IPS DF 4.7 (cell line): ENCODE measurements around the gene AFAP1.

Experiments
- DNase-seq: peaks from one replicate; pipeline ENCODE4 v3.0.0-alpha.2; 2013; ENCODE audit warnings: low spot score; ENCODE audit errors: extremely low read depth

AFAP1 gene

GRCh38 chr4:7805533-7806337 is 133.9 kb downstream of the AFAP1 start:
- DNase-seq: no peak

DNA sequence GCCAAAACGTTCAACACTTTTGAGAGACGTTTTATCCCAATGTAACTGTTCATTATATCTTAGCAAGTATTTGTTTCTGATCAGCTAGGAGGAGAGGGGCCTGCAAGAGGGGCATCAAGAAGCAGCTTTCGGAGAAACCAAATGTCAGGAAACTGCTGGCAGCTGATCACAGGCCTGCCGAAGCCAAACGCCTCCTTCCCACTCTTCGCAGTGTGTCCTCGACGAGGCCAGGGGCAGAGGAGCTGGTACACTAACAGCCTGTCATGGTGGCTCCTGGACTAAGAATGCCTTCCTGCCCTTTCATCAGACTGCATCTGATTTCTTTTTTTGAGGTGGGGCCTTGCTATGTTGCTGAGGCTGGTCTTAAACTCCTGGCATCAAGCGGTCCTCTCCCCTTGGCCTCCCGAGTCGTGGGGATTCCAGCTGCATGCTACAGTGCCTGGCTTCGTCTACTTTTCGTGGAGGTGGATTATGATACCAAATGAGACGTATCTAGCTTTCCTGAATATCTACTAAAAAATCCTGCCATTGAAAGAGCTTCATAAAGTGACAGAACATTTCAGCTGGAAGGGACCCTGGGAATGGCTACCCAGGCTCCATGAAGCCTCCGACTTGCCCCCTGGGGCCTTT is 134.8 kb downstream of the AFAP1 start:
- no peak for DNase-seq

- DNase-seq: peak; percentile 64
These were observed 135.5 kb downstream of the AFAP1 start for GRCh38 chr4:7803992-7804755.

DNA sequence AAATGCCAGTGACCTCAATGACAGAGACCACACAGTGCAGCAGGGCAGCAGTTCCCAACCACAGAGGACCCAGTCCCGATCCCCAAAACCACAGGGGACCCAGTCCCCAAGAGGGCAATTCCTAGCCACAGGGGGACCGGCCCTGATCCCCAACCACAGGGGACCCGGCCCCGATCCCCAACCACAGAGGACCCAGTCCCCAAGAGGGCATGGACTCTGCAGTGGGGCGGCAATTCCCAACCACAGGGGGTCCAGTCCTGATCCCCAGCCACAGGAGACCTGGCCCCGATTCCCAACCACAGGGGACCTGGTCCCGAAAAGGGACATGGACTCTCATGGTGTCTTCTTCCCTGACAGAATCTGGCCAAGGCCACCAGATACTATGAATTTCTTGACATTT is 136.3 kb downstream of the AFAP1 start:
- DNase-seq: no peak

DNA sequence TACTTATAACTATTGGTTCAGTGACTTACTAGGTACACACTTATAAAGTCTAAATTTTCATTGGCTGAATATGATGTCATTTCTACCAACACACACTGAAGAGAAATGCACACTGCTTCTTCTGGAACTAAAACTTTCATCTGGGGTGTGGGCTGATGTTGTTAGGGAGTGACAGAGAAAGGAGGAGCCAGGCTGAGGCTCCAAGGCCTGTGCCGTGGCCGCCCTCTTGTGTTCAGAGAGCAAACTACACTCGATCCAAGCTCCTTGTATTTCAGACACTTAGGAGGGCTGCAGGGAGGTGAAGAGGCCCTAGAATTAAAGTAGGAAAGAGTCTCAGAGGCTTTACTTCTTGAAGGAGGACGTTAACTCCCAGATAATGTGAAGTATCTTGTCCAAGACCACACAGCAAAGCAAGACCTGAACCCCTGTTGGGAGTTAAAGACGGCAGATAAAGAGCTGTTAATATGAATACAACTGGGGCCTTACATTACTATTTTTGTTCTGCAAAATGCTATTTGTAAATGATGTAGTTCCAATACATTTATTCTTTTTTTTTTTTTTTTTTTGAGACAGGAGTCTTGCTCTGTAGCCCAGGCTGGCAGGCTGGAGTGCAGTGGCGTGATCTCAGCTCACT is 137.5 kb downstream of the AFAP1 start:
- peak; percentile 60 for DNase-seq

GRCh38 chr4:7801641-7802040 is 138.0 kb downstream of the AFAP1 start:
- DNase-seq: no peak

DNA sequence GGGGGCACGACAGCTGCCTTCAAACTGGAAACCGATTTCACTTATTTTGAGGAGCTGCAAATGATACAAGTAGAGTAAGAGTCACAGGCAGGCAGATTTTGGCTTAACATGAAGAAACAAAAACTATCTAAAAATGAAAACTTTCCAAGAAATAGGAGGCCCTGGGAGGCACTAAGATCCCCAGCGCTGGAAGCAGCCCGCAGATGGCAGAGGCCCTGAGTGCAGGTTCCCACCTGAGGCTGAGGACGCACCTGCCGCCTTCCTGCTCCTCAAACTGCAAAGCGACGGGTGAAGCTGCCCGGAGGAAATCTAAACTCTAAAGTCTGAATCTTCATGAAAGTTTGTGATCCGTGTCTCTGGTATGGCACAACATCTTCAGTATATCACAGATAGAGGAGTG is 138.7 kb downstream of the AFAP1 start:
- no peak for DNase-seq

GRCh38 chr4:7800410-7800809 is 139.3 kb downstream of the AFAP1 start:
- no peak for DNase-seq

- no peak for DNase-seq
These were observed 139.9 kb downstream of the AFAP1 start for GRCh38 chr4:7799736-7800135.

DNA sequence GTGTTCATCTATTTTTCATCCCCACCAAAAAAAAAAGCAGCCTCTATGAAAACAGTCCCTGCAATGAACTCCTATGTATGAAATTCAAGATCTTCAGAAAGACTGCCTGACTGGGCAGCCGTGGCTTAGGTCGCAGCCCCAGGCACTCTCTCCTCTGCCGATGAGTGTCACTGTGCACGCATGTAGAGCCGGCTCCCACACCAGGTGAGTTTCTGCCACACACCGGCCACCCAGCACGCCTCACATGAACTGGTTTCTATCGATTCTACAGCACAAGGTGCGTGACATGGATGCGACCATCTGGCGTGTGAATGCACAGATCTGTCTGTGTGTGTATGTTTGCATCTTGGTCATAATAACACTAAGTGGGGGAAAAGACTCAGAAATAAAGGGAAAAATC is 140.4 kb downstream of the AFAP1 start:
- no peak for DNase-seq

GRCh38 chr4:7798178-7798995 is 141.3 kb downstream of the AFAP1 start:
- DNase-seq: no peak

- DNase-seq: no peak
These were observed 142.3 kb downstream of the AFAP1 start for GRCh38 chr4:7797330-7797729.

- DNase-seq: no peak
These were observed 143.7 kb downstream of the AFAP1 start for GRCh38 chr4:7795983-7796382.

GRCh38 chr4:7793186-7793585 is 146.5 kb downstream of the AFAP1 start:
- DNase-seq: no peak

DNA sequence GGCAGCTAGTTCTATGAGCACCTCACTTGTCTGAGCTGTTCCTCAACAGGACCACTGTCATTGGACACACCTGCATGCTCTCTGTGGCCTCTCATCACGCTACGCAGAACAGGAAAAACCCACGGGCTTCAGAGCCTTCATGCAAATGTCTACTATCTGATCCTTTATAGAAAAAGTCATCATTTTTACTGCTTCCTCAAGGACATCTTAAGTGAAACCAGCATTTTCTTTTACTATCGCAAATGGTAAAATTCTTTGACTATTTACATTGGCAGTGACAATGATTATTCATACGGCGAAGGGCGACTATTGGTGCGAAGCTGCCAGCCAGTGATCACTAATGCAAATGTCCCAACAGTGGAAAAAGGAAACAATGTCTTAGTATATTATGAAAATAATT is 147.0 kb downstream of the AFAP1 start:
- DNase-seq: no peak

- DNase-seq: no peak
These were observed 148.7 kb downstream of the AFAP1 start for GRCh38 chr4:7790999-7791398.

- DNase-seq: no peak
These were observed 149.6 kb downstream of the AFAP1 start for GRCh38 chr4:7790023-7790422.

DNA sequence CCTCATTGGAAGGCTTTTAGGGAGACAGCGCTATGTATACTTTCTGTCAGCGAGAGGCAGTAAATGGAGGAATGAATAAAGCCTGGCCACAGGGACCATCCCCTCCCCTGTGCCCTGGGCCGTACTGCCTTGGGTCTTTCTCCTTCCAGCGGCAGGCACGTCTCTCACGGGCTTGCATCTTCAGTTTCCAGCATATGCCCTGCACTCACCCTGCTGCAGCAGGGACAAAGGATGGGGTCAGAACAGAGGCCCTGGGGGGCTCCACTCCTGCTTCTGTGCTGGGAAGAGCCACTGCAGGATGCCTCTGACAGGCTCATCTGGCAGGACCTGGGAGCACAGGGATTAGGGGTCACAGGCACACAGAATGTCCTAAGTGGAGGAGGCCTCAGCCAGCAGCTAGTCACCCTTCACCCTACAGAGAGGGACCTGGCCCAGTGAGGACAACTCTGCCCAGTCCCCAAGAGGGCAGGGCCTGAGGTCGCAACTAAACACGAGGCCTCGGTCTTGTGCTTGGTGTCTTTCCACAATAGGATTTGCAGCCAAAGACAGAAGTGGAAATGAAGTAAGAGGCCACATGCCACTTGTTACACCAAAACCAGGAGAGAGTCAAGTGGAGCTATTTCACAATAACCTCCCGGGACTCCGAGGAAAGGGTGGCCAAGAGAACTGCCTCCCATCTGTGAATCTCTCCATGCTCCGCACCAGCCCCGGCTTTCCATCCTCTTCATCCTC is 150.8 kb downstream of the AFAP1 start:
- no peak for DNase-seq

DNA sequence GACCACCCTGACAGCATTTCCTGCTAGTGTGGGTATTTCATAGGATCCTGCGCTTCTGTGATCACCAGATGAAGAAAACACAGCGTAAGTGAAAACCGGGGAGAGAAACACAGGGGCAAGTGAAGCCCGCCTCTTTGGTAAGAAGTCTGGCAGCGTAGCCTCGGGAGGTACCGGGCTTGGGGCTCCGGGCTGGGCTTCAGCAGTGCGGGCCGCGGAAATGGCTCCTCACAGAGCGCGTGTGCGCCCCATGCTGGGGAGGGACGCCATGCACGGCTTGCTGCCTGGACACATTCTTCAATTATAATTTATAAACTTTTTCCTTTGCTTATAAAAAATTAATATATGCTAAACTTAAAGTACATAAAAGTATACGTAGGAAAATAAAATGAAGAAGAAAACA is 151.5 kb downstream of the AFAP1 start:
- DNase-seq: no peak

- no peak for DNase-seq
These were observed 151.9 kb downstream of the AFAP1 start for GRCh38 chr4:7787681-7788141.
